Mesendoderm (in vitro differentiated cells): ENCODE measurements around the gene TNFAIP2.

ENCODE experiments used
- DNase-seq: peaks from one replicate; pipeline ENCODE4 v3.0.0; 2013
- H2AK5ac ChIP-seq: 2 replicates; pipeline ENCODE4 v1.6.1; 2013; ENCODE audit warnings: low read length, inconsistent platforms
- H2BK120ac ChIP-seq: 2 replicates; pipeline ENCODE4 v1.6.1; 2013; ENCODE audit warnings: low read depth, mild to moderate bottlenecking, low read length, moderate library complexity, mixed read lengths
- H2BK15ac ChIP-seq: replicated peaks from 2 replicates; pipeline ENCODE4 v1.6.1; 2013; ENCODE audit warnings: low read depth, mild to moderate bottlenecking, moderate library complexity
- H2BK5ac ChIP-seq: 2 replicates; pipeline ENCODE4 v1.6.1; 2013; ENCODE audit warnings: low read length, inconsistent platforms
- H3K18ac ChIP-seq: 2 replicates; pipeline ENCODE4 v1.6.1; 2013; ENCODE audit warnings: mild to moderate bottlenecking, low read length, mixed read lengths
- H3K23ac ChIP-seq: one replicate; pipeline ENCODE4 v1.6.1; 2013; ENCODE audit warnings: low read length
- H3K27ac ChIP-seq: 2 replicates; pipeline ENCODE4 v1.5.1; 2013; ENCODE audit warnings: low read depth, mild to moderate bottlenecking, inconsistent platforms, low read length, moderate library complexity
- H3K27me3 ChIP-seq: 2 replicates; pipeline ENCODE4 v1.6.1; 2013; ENCODE audit warnings: low read length, control low read depth, mild to moderate bottlenecking, inconsistent platforms; ENCODE audit not compliant: insufficient read depth, poor library complexity
- H3K36me3 ChIP-seq: 2 replicates; pipeline ENCODE4 v1.6.1; 2013; ENCODE audit warnings: low read length, inconsistent platforms; ENCODE audit not compliant: control insufficient read depth, insufficient read depth
- H3K4ac ChIP-seq: one replicate; pipeline ENCODE4 v1.6.1; 2013; ENCODE audit warnings: low read depth, mild to moderate bottlenecking, low read length, moderate library complexity
- H3K4me1 ChIP-seq: 2 replicates; pipeline ENCODE4 v1.6.1; 2013; ENCODE audit warnings: low read depth, low read length, inconsistent platforms; ENCODE audit not compliant: control insufficient read depth
- H3K4me2 ChIP-seq: 2 replicates; pipeline ENCODE4 v1.6.1; 2013; ENCODE audit warnings: low read length
- H3K4me3 ChIP-seq: 2 replicates; pipeline ENCODE4 v1.5.1; 2013; ENCODE audit warnings: mild to moderate bottlenecking, low read length
- H3K56ac ChIP-seq: one replicate; pipeline ENCODE4 v1.6.1; 2013; ENCODE audit warnings: low read length
- H3K79me1 ChIP-seq: 2 replicates; pipeline ENCODE4 v1.6.1; 2013; ENCODE audit warnings: low read length, inconsistent platforms
- H3K79me2 ChIP-seq: 2 replicates; pipeline ENCODE4 v1.6.1; 2013; ENCODE audit warnings: mild to moderate bottlenecking, low read length; ENCODE audit not compliant: control insufficient read depth, insufficient read depth
- H3K9ac ChIP-seq: 2 replicates; pipeline ENCODE4 v1.6.1; 2013; ENCODE audit warnings: low read length, inconsistent platforms
- H4K5ac ChIP-seq: one replicate; pipeline ENCODE4 v1.6.1; 2013; ENCODE audit warnings: low read length
- H4K8ac ChIP-seq: one replicate; pipeline ENCODE4 v1.6.1; 2013; ENCODE audit warnings: low read depth, mild to moderate bottlenecking, control low read depth, low read length, moderate library complexity
- WGBS: extraction: QIAGEN DNeasy Blood & Tissue Kit; methylation state at CpG from one replicate; pipeline ENCODE4 v1.1.7; 2013; ENCODE audit warnings: low lambda C conversion rate, missing lambda C conversion rate; ENCODE audit not compliant: insufficient coverage; ENCODE audit errors: extremely low coverage; 5-methylcytosine and 5-hydroxymethylcytosine counted together

Gene TNFAIP2

DNA sequence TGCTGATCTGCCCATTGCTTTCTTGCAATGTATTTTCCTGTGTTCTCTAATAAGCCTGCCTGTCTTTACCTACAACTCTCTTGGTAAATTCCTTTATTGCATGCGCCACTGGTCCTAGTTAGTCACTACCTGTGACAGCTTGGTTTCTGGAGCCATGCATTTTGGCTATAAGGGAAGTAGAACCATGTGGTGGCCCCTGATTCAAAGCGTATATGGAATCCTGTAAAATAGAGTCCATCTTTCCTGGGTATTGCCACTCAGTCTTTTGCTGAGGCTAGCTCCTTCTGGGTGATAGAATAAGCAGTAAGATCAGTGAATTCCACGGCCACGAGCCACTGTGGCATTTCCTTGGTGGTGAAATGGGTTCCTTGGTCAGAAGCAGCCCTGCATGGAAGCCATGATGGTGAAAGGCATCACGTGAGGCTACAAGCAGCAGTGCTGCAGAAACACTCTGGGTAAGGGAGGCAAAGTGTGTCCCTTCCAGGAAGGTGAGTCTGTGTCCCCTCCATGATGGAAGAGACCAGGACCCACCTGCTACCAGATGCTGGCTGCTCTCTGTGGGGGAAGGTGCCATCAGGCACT lies 19.6 kb downstream of the TNFAIP2 start:
- H4K8ac ChIP-seq: no peak overlapping the region
- no peak for DNase-seq
- H3K27ac ChIP-seq: no peak overlapping the region
- no peak overlapping the region for H3K18ac ChIP-seq
- H3K79me1 ChIP-seq: no peaks in the 10 kb centered on the region
- no peak overlapping the region for H3K23ac ChIP-seq
- H3K9ac ChIP-seq: no peak overlapping the region
- H3K56ac ChIP-seq: no peak overlapping the region
- no peak overlapping the region for H3K4me3 ChIP-seq
- H3K79me2 ChIP-seq: no peaks in the 10 kb centered on the region
- H3K4me2 ChIP-seq: no peak overlapping the region
- no peak overlapping the region for H2BK15ac ChIP-seq
- H3K36me3 ChIP-seq: no peaks in the 10 kb centered on the region
- no peak overlapping the region for H2BK5ac ChIP-seq
- no peaks in the 10 kb centered on the region for H3K4me1 ChIP-seq
- no peak overlapping the region for H2BK120ac ChIP-seq
- H2AK5ac ChIP-seq: no peak overlapping the region
- no CpG with 5 or more reads among the region's 5 CpGs for WGBS
- no peak overlapping the region for H3K4ac ChIP-seq
- H3K27me3 ChIP-seq: no peaks in the 10 kb centered on the region
- H4K5ac ChIP-seq: no peak overlapping the region

DNA sequence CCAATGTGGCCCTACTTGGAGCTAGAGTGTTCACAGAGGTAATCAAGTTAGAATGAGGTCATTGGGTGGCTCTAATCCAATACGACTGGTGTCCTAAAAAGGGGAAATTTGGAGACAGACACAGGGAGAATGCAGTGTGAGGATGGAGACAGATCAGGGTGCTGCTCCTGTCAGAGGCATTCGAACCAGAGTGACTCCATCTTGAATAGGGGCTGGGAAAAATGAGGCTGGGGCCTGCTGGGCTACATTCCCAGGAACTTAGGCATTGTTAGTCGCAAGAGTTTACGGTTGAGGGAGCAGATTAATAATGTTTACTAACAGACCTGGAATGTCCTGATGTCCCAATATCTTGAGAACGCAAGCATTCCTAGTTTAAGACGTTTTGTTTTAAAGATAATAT lies 20.2 kb downstream of the TNFAIP2 start:
- H3K4ac ChIP-seq: no peak overlapping the region
- H2BK120ac ChIP-seq: no peak overlapping the region
- no peak overlapping the region for H3K27ac ChIP-seq
- H2BK15ac ChIP-seq: no peak overlapping the region
- no peaks in the 10 kb centered on the region for H3K4me1 ChIP-seq
- no peak overlapping the region for H2AK5ac ChIP-seq
- no peak overlapping the region for H4K8ac ChIP-seq
- H3K4me3 ChIP-seq: no peak overlapping the region
- no peaks in the 10 kb centered on the region for H3K79me2 ChIP-seq
- no peak overlapping the region for H3K56ac ChIP-seq
- H2BK5ac ChIP-seq: no peak overlapping the region
- DNase-seq: no peak
- no peak overlapping the region for H3K23ac ChIP-seq
- H4K5ac ChIP-seq: no peak overlapping the region
- H3K79me1 ChIP-seq: no peaks in the 10 kb centered on the region
- no peaks in the 10 kb centered on the region for H3K27me3 ChIP-seq
- no peak overlapping the region for H3K4me2 ChIP-seq
- no peak overlapping the region for H3K9ac ChIP-seq
- H3K36me3 ChIP-seq: no peaks in the 10 kb centered on the region
- H3K18ac ChIP-seq: no peak overlapping the region
- no CpG with 5 or more reads among the region's 6 CpGs for WGBS

DNA sequence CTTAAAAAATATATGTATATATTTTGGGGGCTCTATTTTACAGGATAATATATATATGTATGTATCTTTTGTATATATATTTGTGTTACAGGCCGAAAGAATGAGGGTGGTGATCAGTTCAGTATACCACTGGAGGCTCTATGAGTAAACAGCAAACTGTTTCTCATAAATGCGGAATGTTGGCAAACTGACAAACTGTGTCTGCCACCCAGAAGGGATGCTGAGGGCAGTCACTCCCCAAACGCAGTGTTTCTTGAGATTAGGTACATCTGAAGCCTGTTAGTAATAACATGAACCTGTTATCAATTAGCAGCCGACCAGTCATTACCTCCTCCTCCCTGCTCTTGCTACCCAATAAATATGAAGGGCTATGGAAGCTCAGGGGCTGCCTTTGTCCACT lies 20.8 kb downstream of the TNFAIP2 start:
- Histone ChIP-seq H3K79me2 (no peaks in the 10 kb centered on the region), H3K4me3 (no peak overlapping the region), H3K27ac (no peak overlapping the region)

DNA sequence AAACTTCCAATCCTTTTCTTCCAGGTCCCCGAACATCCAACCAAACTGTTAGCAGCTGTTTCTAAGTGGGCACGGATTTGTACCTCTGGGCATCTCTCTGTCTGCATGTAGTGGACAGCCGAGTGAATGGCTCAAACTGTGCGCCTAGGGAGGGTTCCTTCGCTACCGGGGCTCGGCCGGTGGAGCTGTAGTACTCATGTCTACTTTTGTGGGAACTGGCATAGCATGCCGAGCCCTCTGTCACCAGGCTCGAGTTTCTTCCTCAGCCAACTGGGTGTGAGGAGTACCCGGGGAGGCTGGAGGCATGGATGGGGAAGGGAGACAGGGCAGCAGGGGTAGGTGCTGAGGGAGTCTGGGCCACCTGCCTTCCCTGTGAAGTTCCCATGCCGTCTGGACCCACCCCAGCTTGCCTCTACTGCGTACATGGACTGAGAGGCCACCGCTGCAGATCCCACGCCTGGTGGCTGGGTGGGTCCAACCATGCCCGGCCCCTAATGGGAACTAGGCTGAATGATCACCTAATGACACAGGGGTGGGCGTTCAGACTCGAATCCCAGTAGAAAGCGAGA lies 23.0 kb downstream of the TNFAIP2 start:
- H4K5ac ChIP-seq: no peak overlapping the region
- H3K27me3 ChIP-seq: no peaks in the 10 kb centered on the region
- H2AK5ac ChIP-seq: no peak overlapping the region
- H3K79me2 ChIP-seq: no peaks in the 10 kb centered on the region
- no peak overlapping the region for H3K4ac ChIP-seq
- H3K4me1 ChIP-seq: no peaks in the 10 kb centered on the region
- no peak overlapping the region for H2BK15ac ChIP-seq
- H3K36me3 ChIP-seq: no peaks in the 10 kb centered on the region
- WGBS: no CpG with 5 or more reads among the region's 19 CpGs
- no peak overlapping the region for H3K4me3 ChIP-seq
- no peaks in the 10 kb centered on the region for H3K79me1 ChIP-seq
- H3K23ac ChIP-seq: no peak overlapping the region
- DNase-seq: no peak
- H4K8ac ChIP-seq: no peak overlapping the region
- H3K18ac ChIP-seq: no peak overlapping the region
- no peak overlapping the region for H3K27ac ChIP-seq
- no peak overlapping the region for H3K4me2 ChIP-seq
- no peak overlapping the region for H3K9ac ChIP-seq
- H2BK120ac ChIP-seq: no peak overlapping the region
- no peak overlapping the region for H2BK5ac ChIP-seq
- H3K56ac ChIP-seq: no peak overlapping the region

More for the DNA sequence above, 20.8 kb downstream of the TNFAIP2 start:
- H4K8ac ChIP-seq: no peak overlapping the region
- no peak overlapping the region for H4K5ac ChIP-seq
- no peak overlapping the region for H3K23ac ChIP-seq
- no peak overlapping the region for H3K9ac ChIP-seq
- H3K36me3 ChIP-seq: no peaks in the 10 kb centered on the region
- H2BK120ac ChIP-seq: no peak overlapping the region
- H3K79me1 ChIP-seq: no peaks in the 10 kb centered on the region
- H2BK5ac ChIP-seq: no peak overlapping the region
- no peak overlapping the region for H3K4me2 ChIP-seq
- no peaks in the 10 kb centered on the region for H3K27me3 ChIP-seq
- no peak for DNase-seq
- H2BK15ac ChIP-seq: no peak overlapping the region
- WGBS: no CpG with 5 or more reads among the region's 4 CpGs
- H3K4me1 ChIP-seq: no peaks in the 10 kb centered on the region
- H3K18ac ChIP-seq: no peak overlapping the region
- H3K56ac ChIP-seq: no peak overlapping the region
- no peak overlapping the region for H3K4ac ChIP-seq
- no peak overlapping the region for H2AK5ac ChIP-seq

DNA sequence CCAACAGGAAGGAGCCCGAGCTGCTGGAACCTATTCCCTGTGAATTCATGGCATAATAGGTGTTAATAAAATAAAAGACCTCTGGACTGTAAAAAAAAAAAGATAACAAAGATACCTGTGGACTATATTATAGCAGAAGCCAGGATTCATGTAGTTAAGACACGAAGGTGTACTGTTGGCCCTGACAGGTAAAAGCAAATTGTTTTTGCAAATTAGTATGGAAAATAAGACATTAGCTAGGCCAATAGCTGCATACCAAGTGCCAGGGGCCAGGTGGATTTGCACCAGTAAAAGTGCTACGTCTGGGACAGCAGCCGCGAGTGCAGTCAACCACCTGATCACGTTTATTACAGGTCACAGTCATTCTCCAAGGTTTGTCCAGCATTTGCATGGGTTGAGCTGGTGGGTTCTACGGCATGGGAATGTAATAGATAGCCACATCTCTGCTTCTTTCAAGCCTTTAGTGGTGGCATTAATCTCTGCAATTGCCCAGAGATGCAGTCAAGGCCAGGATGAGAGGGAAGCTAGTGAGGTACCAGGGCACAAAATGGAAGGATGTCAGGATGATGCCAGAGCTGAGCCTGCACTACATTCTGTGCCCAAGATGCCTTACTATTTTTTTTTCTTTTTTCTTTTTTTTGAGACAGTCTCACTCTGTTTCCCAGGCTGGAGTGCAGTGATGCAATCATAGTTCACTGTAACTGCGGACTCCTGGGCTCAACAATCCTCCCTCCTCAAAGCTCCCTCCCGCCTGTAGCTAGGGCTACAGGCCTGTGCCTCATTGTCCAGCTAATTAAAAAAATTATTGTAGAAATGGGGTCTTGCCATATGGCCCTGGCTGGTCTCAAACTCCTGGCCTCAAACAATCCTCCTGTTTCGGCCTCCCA lies 26.3 kb downstream of the TNFAIP2 start:
- Histone ChIP-seq H3K4me2 (no peak overlapping the region), H2BK15ac (no peak overlapping the region), H3K79me2 (no peaks in the 10 kb centered on the region), H4K8ac (no peak overlapping the region), H3K27me3 (no peaks in the 10 kb centered on the region), H3K23ac (no peak overlapping the region), H3K4ac (no peak overlapping the region), H3K79me1 (no peaks in the 10 kb centered on the region), H3K36me3 (no peaks in the 10 kb centered on the region), H3K4me3 (no peak overlapping the region), H3K18ac (no peak overlapping the region), H2BK120ac (no peak overlapping the region), H3K9ac (no peak overlapping the region), H2BK5ac (no peak overlapping the region), H3K27ac (no peak overlapping the region), H4K5ac (no peak overlapping the region), H3K4me1 (no peaks in the 10 kb centered on the region), H3K56ac (no peak overlapping the region), H2AK5ac (no peak overlapping the region)
- no peak for DNase-seq
- no CpG with 5 or more reads among the region's 10 CpGs for WGBS
